Muscle layer of colon (tissue), 2 donors: Measurements from ENCODE around the gene DNAH11.

Experiments used
- H3K27ac ChIP-seq: one replicate; pipeline ENCODE4 v1.7.0; 2013; ENCODE audit warnings: low read depth, mild to moderate bottlenecking, low read length, moderate library complexity
- H3K27me3 ChIP-seq, 2 donors: one replicate each; pipeline ENCODE4 v1.7.0; 2013; ENCODE audit warnings: low read length in 2 of 2, mild to moderate bottlenecking in 2 of 2; ENCODE audit not compliant: insufficient read depth in 2 of 2, control insufficient read depth in 1 of 2
- H3K36me3 ChIP-seq: one replicate; pipeline ENCODE4 v1.7.0; 2013; ENCODE audit warnings: mild to moderate bottlenecking, low read length; ENCODE audit not compliant: insufficient read depth
- H3K4me1 ChIP-seq: one replicate; pipeline ENCODE4 v1.7.0; 2013; ENCODE audit warnings: mild to moderate bottlenecking, low read length; ENCODE audit not compliant: insufficient read depth
- H3K4me3 ChIP-seq, 2 donors: one replicate each; pipeline ENCODE4 v1.7.0; 2013; ENCODE audit warnings: low read length in 2 of 2, low read depth in 1 of 2, mild to moderate bottlenecking in 1 of 2, moderate library complexity in 1 of 2
- H3K9ac ChIP-seq: one replicate; pipeline ENCODE4 v1.7.0; 2013; ENCODE audit warnings: low read length
- H3K9me3 ChIP-seq: one replicate; pipeline ENCODE4 v1.7.0; 2013; ENCODE audit warnings: mild to moderate bottlenecking, low read length
- donor health status: abdominal sarcoma.
- donor health status: Adenocarcinoma of cecum.

DNAH11 gene

GRCh38 chr7:21942955-21943354 is 400.1 kb downstream of the DNAH11 start:
- Histone ChIP-seq H3K4me3 (no peak overlapping the region), H3K9me3 (no peaks in the 10 kb centered on the region), H3K4me1 (peaks cover 43% of the 10 kb centered on the region), H3K27ac (no peak overlapping the region), H3K9ac (no peak overlapping the region), H3K27me3 (no peaks in the 10 kb centered on the region), H3K36me3 (no peaks in the 10 kb centered on the region)

- peaks cover 43% of the 10 kb centered on the region for H3K4me1 ChIP-seq
- no peak overlapping the region for H3K27ac ChIP-seq
- H3K36me3 ChIP-seq = no peaks in the 10 kb centered on the region
- H3K9me3 ChIP-seq = no peaks in the 10 kb centered on the region
- no peaks in the 10 kb centered on the region for H3K27me3 ChIP-seq
- H3K4me3 ChIP-seq = peak overlapping the region in 1 of 2 donors; percentile 66
- no peak overlapping the region for H3K9ac ChIP-seq
These were observed 400.6 kb downstream of the DNAH11 start for GRCh38 chr7:21943436-21943835.

- Histone ChIP-seq H3K36me3 (no peaks in the 10 kb centered on the region), H3K4me1 (peaks cover 31% of the 10 kb centered on the region), H3K27ac (peak overlapping the region; percentile 94), H3K4me3 (peak overlapping the region; percentile 45 to 66), H3K27me3 (no peaks in the 10 kb centered on the region), H3K9me3 (no peaks in the 10 kb centered on the region), H3K9ac (peak overlapping the region; percentile 45)
These were observed 402.0 kb downstream of the DNAH11 start for GRCh38 chr7:21944616-21945453.

- H3K9ac ChIP-seq = peak within 1 kb of the TSS; percentile 45
- peaks cover 30% of the 10 kb centered on the region for H3K4me1 ChIP-seq
- H3K9me3 ChIP-seq = no peaks in the 10 kb centered on the region
- H3K36me3 ChIP-seq = no peaks in the 10 kb centered on the region
- H3K4me3 ChIP-seq = peak within 1 kb of the TSS; percentile 45 to 66
- H3K27ac ChIP-seq = peak within 1 kb of the TSS; percentile 94
- H3K27me3 ChIP-seq = no peaks in the 10 kb centered on the region
These were observed 402.8 kb downstream of the DNAH11 start, which contains the start of gene CDCA7L for GRCh38 chr7:21945454-21946221. CDCA7L (minus strand) TSS chr7:21945899; CDS start chr7:21945804, 95 bp downstream.

- H3K27ac ChIP-seq = peak overlapping the region; percentile 94
- no peak overlapping the region for H3K9ac ChIP-seq
- no peaks in the 10 kb centered on the region for H3K36me3 ChIP-seq
- peaks cover 27% of the 10 kb centered on the region for H3K4me1 ChIP-seq
- peak overlapping the region; percentile 14 to 66 for H3K4me3 ChIP-seq
- H3K27me3 ChIP-seq = no peaks in the 10 kb centered on the region
- no peaks in the 10 kb centered on the region for H3K9me3 ChIP-seq
These were observed 403.4 kb downstream of the DNAH11 start for GRCh38 chr7:21946222-21946709.

DNA sequence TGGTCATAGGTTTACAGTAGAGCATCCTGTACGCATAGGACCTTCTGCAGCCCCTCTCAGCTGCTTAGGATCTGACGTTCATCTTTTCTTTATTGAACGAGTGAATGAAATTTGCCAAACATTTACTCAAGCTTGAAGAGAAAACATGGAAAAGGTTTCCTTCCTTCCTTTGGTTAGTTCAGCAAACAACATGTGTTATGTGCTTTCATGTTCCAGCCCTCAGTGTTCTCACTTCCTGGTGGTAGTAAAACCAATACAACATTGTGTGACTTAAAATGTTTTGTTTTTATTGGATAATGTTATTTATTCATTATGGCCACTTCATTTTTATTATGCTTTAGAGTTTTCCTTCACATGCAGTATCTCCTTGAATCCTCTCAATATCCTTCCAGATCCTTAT is 404.2 kb downstream of the DNAH11 start:
- peaks cover 19% of the 10 kb centered on the region for H3K4me1 ChIP-seq

GRCh38 chr7:21947946-21948345 is 405.1 kb downstream of the DNAH11 start:
- H3K4me1 ChIP-seq = peaks cover 10% of the 10 kb centered on the region
- no peaks in the 10 kb centered on the region for H3K36me3 ChIP-seq
- no peak overlapping the region for H3K27ac ChIP-seq
- no peaks in the 10 kb centered on the region for H3K9me3 ChIP-seq
- no peaks in the 10 kb centered on the region for H3K27me3 ChIP-seq
- H3K4me3 ChIP-seq = no peak overlapping the region
- no peak overlapping the region for H3K9ac ChIP-seq

More for the DNA sequence above, 404.2 kb downstream of the DNAH11 start:
- Histone ChIP-seq H3K9me3 (no peaks in the 10 kb centered on the region), H3K36me3 (no peaks in the 10 kb centered on the region), H3K9ac (no peak overlapping the region), H3K4me3 (no peak overlapping the region), H3K27me3 (no peaks in the 10 kb centered on the region), H3K27ac (no peak overlapping the region)

- H3K4me3 ChIP-seq = no peak overlapping the region
- peaks cover 7% of the 10 kb centered on the region for H3K4me1 ChIP-seq
- H3K9me3 ChIP-seq = no peaks in the 10 kb centered on the region
- H3K9ac ChIP-seq = no peak overlapping the region
- H3K36me3 ChIP-seq = no peaks in the 10 kb centered on the region
- H3K27ac ChIP-seq = no peak overlapping the region
- no peaks in the 10 kb centered on the region for H3K27me3 ChIP-seq
These were observed 405.5 kb downstream of the DNAH11 start for GRCh38 chr7:21948364-21948763.

DNA sequence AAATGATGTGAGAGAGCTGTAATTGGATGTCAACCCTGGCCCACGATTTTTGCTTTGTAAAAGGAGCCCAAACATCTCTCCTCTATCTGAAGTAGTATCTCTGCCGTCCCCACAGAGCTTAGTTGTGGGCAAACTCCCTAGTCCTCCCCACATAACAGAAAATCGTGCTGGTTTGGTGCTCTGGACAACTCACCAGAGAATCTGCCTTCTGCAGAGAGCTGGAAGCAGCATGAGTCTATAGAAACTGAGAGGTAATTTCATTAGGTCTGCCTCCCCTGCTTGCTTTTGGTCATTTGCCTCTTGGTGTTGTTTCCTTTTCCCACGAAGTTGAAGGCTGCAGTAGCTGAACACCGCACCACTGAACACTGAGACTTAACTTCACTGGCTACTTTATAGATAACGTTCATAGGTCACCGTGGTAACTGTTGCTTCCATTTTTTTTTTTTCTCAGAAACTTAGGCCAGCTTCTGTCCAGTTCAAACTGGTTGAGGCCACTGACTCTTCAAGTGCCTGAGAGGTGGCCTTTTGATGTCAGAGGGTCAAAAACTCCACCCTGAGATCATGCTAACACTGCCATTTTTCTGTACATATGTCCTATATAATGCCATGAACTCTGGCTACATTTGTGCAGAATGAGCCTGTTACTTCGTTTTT is 406.2 kb downstream of the DNAH11 start:
- Histone ChIP-seq H3K4me1 (peaks cover 8% of the 10 kb centered on the region), H3K36me3 (no peaks in the 10 kb centered on the region), H3K27ac (no peak overlapping the region), H3K9ac (no peak overlapping the region), H3K4me3 (no peak overlapping the region), H3K9me3 (no peaks in the 10 kb centered on the region), H3K27me3 (no peaks in the 10 kb centered on the region)
